ENCODE data around the gene NUAK2.

The NUAK2 gene

DNA sequence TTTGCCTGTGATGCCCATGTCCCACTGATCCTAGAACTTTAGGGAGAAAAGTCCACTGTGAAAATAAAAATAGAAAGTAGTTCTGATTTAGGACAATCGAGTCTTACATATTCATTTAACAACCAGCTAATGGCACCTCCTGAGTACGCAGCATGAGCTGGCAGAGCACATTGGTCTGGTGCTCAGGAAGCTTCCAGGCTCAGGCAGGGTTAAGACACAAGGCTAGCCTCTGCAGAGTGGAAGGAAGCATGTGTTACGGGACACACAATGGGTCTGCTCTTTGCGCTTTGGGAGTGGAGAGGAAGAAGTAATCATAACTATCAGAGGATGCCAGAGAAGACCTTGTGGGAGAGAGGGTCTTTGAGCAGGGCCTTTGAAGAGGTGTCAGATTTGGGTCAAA lies 39.3 kb upstream of the NUAK2 start:
- no peak for DNase-seq (ENCODE audit: low read depth, low spot score)
- CTCF ChIA-PET = interaction anchor here (2.5 kb wide), 1 partner anchor 164 kb away, joined by 7 read pairs; no protein-coding TSS in a partner anchor
- POLR2A ChIA-PET = no interaction called here
- TF ChIP-seq, protein P1, sequence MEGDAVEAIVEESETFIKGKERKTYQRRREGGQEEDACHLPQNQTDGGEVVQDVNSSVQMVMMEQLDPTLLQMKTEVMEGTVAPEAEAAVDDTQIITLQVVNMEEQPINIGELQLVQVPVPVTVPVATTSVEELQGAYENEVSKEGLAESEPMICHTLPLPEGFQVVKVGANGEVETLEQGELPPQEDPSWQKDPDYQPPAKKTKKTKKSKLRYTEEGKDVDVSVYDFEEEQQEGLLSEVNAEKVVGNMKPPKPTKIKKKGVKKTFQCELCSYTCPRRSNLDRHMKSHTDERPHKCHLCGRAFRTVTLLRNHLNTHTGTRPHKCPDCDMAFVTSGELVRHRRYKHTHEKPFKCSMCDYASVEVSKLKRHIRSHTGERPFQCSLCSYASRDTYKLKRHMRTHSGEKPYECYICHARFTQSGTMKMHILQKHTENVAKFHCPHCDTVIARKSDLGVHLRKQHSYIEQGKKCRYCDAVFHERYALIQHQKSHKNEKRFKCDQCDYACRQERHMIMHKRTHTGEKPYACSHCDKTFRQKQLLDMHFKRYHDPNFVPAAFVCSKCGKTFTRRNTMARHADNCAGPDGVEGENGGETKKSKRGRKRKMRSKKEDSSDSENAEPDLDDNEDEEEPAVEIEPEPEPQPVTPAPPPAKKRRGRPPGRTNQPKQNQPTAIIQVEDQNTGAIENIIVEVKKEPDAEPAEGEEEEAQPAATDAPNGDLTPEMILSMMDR (IDR thresholded peaks at IDR 0.05; ENCODE audit: insufficient read depth, low read length, missing control alignments) = no peak
- H3K4me3 ChIP-seq (ENCODE audit: low read depth, low read length) = no peak overlapping the region

DNA sequence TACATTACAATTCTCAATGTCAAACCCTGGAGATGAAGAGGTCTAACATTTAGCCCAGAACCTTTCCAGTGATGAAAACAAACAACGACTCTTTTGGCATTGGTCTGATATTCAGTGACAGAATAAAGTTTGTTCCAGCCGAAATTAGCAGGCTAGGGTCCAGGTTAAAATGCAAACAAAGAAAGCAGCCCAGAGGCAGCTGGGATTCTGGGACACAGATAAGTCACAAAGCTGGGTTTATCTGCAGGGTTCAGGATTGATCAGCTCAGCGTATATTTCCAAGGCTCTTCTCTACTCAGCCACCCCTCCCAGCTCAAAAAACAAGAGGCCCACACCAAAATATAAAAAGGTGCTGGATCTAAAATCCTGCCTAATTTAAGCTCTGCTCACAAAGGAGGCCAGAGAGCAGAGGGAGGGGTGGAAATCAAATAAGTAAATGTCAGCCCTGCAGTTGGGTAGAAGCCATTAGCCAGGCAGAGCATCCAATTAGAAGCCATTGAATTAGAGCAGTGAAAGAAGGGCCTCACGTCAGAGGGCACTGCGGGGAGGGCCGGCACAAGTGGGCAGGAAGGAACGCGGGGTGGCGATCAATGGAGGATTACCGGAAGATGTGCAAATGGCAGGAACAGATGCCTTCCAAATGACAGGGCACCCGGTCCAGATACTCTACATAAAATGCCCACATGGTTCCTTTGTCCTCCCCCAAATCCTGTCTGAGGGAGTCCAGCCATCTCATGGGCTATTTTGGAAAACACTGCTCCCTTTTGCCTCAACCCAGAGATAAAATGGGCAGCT lies 38.4 kb upstream of the NUAK2 start:
- ChIA-PET CTCF (interaction anchor here (1.0 to 2.5 kb wide), 4 partner anchors 25 to 165 kb away, joined by 4 to 7 read pairs (median 4); no protein-coding TSS in a partner anchor), POLR2A (interaction anchor here (0.7 kb wide), 1 partner anchor 9 kb away, joined by 3 read pairs; no protein-coding TSS in a partner anchor)
- H3K4me3 ChIP-seq (ENCODE audit: low read depth, low read length) = no peak overlapping the region
- TF ChIP-seq, protein P1 (IDR thresholded peaks at IDR 0.05; ENCODE audit: insufficient read depth, low read length, missing control alignments) = no peak
- DNase-seq (ENCODE audit: low read depth, low spot score) = no peak

DNA sequence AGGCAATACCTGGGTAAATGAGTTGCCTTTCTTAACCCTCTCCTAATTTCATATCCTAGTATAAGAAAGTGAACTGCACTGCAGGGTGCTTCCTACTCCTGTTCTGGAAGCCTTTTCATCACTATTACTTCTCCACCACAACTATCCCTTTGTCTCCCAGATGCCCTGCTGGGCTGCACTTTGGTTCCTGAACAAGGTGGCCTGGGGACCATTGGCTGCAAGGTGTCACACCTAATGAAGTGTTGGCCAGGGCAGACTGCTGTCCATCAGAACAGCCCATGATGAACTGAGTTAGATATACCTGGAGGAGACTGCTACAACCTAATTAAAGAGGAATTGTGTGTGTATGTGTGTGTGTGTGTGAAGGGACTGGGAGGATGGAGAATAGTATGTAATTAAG lies 37.0 kb upstream of the NUAK2 start:
- ChIA-PET POLR2A (no interaction called here), CTCF (interaction anchor here (1.6 to 6.5 kb wide), 3 partner anchors 23 to 166 kb away, joined by 4 to 201 read pairs (median 7); no protein-coding TSS in a partner anchor)
- no peak overlapping the region for H3K4me3 ChIP-seq (ENCODE audit: low read depth, low read length)
- TF ChIP-seq, protein P1 (IDR thresholded peaks at IDR 0.05; ENCODE audit: insufficient read depth, low read length, missing control alignments) = no peak
- DNase-seq (ENCODE audit: low read depth, low spot score) = no peak

DNA sequence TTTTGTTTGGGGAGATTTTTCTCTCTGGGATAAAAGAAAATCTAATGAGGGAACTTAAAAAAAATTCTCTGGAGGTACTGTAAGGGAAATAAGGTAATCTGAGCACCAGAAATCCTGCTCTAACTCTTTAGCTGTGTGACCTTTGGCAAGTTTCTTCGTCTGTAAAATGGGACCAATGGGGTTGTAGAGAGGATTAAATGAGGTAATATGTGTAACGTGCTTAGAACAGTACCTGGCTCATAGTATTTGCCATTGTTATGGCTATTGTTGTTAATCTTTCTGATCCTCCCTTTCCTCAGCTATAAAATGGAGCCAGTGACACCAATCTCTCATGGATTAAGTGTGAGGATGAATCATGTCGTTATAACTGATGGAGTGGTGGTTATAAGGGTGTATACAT lies 36.0 kb upstream of the NUAK2 start:
- no peak for DNase-seq (ENCODE audit: low read depth, low spot score)
- H3K4me3 ChIP-seq (ENCODE audit: low read depth, low read length) = no peak overlapping the region
- ChIA-PET POLR2A (no interaction called here), CTCF (interaction anchor here (0.7 to 6.5 kb wide), 7 partner anchors 8 to 167 kb away, joined by 3 to 201 read pairs (median 4); no protein-coding TSS in a partner anchor)
- TF ChIP-seq, protein P1 (IDR thresholded peaks at IDR 0.05; ENCODE audit: insufficient read depth, low read length, missing control alignments) = no peak

DNA sequence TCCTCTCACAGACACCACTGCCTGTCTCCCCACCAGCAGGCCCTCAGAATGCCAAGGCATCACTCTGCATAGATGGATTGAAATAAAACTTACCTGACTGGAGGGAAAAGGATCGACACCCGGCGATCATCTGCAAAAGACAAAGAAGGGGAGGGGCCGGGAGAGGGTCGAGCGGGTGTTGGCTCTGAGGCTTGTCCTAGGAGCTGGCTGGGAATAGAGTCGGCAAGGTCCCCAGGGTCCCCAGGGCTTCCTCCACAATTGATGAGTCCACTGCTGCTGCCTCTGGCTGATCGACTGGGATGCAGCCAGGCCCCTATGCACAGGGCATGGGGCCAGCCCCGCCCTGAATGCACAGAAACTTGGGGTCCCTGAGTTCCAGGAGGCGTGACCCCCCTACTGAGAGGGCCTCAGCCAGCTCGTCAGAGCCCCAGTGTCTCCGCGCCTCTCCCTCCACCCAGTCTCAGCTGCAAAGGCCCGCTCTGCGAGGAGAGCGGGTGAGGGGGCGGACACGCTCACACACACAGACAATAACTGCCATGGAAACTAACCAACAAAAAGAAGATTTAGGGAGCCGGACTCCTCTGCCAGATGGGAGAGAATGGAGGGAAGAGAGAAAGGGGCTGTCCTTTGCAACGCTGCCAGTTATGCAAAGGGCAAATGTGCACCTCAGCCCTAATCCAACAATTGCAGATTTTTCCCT lies 35.0 kb upstream of the NUAK2 start, which contains the start of gene KLHDC8A:
TSS of gene KLHDC8A (minus strand) at position 483 of the 700 bp plus-strand sequence. CDS start 13,318 bp downstream, outside the sequence.
- no peak within 1 kb of the TSS for H3K4me3 ChIP-seq (ENCODE audit: low read depth, low read length)
- CTCF ChIA-PET = interaction anchor here (1.0 to 6.5 kb wide), 10 partner anchors 9 to 168 kb away, joined by 3 to 201 read pairs (median 6); no protein-coding TSS in a partner anchor
- TF ChIP-seq, protein P1 (IDR thresholded peaks at IDR 0.05; ENCODE audit: insufficient read depth, low read length, missing control alignments) = no peak
- no peak for DNase-seq (ENCODE audit: low read depth, low spot score)
- POLR2A ChIA-PET = no interaction called here

DNA sequence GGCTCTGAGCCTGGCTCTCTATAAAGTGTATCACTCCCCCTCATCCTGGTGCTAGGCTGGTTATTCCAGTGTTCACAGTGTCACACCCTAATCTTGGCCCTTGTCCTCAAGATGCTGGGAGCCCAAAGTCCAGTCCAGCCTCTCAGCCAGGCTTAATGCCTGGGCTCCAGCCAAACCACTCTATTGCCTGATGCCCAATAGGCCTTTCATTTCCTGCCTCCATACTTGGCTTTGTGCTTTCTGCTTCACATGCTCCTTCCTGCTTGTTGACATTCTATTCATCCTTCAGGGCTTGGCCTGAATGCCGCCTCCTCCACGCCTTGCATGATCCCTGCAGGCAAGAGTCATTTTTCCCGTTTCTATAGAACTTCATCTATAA lies 33.5 kb upstream of the NUAK2 start:
- DNase-seq (ENCODE audit: low read depth, low spot score) = no peak
- TF ChIP-seq, protein P1 (IDR thresholded peaks at IDR 0.05; ENCODE audit: insufficient read depth, low read length, missing control alignments) = no peak
- CTCF ChIA-PET = interaction anchor here (1.1 to 6.5 kb wide), 38 partner anchors 8 to 211 kb away, joined by 3 to 201 read pairs (median 9); partner anchors contain the start of gene BLACAT1
- POLR2A ChIA-PET = no interaction called here
- no peak overlapping the region for H3K4me3 ChIP-seq (ENCODE audit: low read depth, low read length)

Measured in AG04449 (cell line).